IPS DF 4.7 (cell line): ENCODE data around the gene MPHOSPH6.
"Not testable (repeated sequence)": the region's sequence is repeated elsewhere in the genome, so short reads cannot be mapped to it uniquely, and the experiment has no call there.

Source experiments
- DNase-seq: peaks from one replicate; pipeline ENCODE4 v3.0.0-alpha.2; 2013; ENCODE audit warnings: low spot score; ENCODE audit errors: extremely low read depth

Gene MPHOSPH6

GRCh38 chr16:82169861-82170845 lies at the start of gene MPHOSPH6:
MPHOSPH6 (minus strand) TSS chr16:82170224; CDS start chr16:82170175, 49 bp downstream.
- DNase-seq, result no peak

- DNase-seq, result no peak
These were observed 49.3 kb upstream of the MPHOSPH6 start for GRCh38 chr16:82219298-82219697.

GRCh38 chr16:82209314-82209713 lies 39.3 kb upstream of the MPHOSPH6 start:
- not testable (repeated sequence) for DNase-seq

GRCh38 chr16:82203198-82203597 lies 33.2 kb upstream of the MPHOSPH6 start:
- no peak for DNase-seq

GRCh38 chr16:82201926-82202325 lies 31.9 kb upstream of the MPHOSPH6 start:
- DNase-seq, result no peak

- no peak for DNase-seq
These were observed 31.3 kb upstream of the MPHOSPH6 start for GRCh38 chr16:82201351-82201750.

GRCh38 chr16:82199209-82199608 lies 29.2 kb upstream of the MPHOSPH6 start:
- no peak for DNase-seq

- no peak for DNase-seq
These were observed 27.7 kb upstream of the MPHOSPH6 start for GRCh38 chr16:82197540-82198240.

- no peak for DNase-seq
These were observed 26.0 kb upstream of the MPHOSPH6 start for GRCh38 chr16:82195917-82196494.

- no peak for DNase-seq
These were observed 24.1 kb upstream of the MPHOSPH6 start for GRCh38 chr16:82194086-82194485.

- DNase-seq, result no peak
These were observed 22.6 kb upstream of the MPHOSPH6 start for GRCh38 chr16:82192665-82193064.

- DNase-seq, result no peak
These were observed 20.4 kb upstream of the MPHOSPH6 start for GRCh38 chr16:82190386-82190785.

GRCh38 chr16:82187829-82188228 lies 17.8 kb upstream of the MPHOSPH6 start:
- no peak for DNase-seq

- no peak for DNase-seq
These were observed 15.0 kb upstream of the MPHOSPH6 start for GRCh38 chr16:82185012-82185411.

- no peak for DNase-seq
These were observed 14.2 kb upstream of the MPHOSPH6 start for GRCh38 chr16:82184213-82184612.

- no peak for DNase-seq
These were observed 13.0 kb upstream of the MPHOSPH6 start for GRCh38 chr16:82183004-82183397.

- DNase-seq, result no peak
These were observed 12.4 kb upstream of the MPHOSPH6 start for GRCh38 chr16:82182266-82183003.

- no peak for DNase-seq
These were observed 11.6 kb upstream of the MPHOSPH6 start for GRCh38 chr16:82181461-82182185.

GRCh38 chr16:82178352-82178751 lies 8.3 kb upstream of the MPHOSPH6 start:
- DNase-seq, result no peak

GRCh38 chr16:82177555-82177954 lies 7.5 kb upstream of the MPHOSPH6 start:
- no peak for DNase-seq

- DNase-seq, result no peak
These were observed 6.2 kb upstream of the MPHOSPH6 start for GRCh38 chr16:82176204-82176603.
